Ishikawa (cell line): ENCODE measurements around the gene ATP6V1D.

Experiments
- CEBPB ChIP-seq: IDR thresholded peaks from 2 replicates; pipeline ENCODE4 v1.6.1; 2012
- CREB1 ChIP-seq: IDR thresholded peaks from 2 replicates; pipeline ENCODE4 v1.6.1; 2012; ENCODE audit warnings: low read depth
- EGR1 ChIP-seq: IDR thresholded peaks from 2 replicates; pipeline ENCODE4 v1.6.1; 2012
- EP300 ChIP-seq: IDR thresholded peaks from 2 replicates; pipeline ENCODE4 v1.6.1; 2012; ENCODE audit warnings: borderline replicate concordance
- FOXM1 ChIP-seq: IDR thresholded peaks from 2 replicates; pipeline ENCODE4 v1.6.1; 2012; ENCODE audit warnings: low read depth, borderline replicate concordance
- NFIC ChIP-seq: IDR thresholded peaks from 2 replicates; pipeline ENCODE4 v1.6.1; 2012
- RAD21 ChIP-seq: IDR thresholded peaks from 2 replicates; pipeline ENCODE4 v1.6.1; 2012; ENCODE audit warnings: low read depth
- TAF1 ChIP-seq: IDR thresholded peaks from 2 replicates; pipeline ENCODE4 v1.6.1; 2012; ENCODE audit warnings: low read depth, mild to moderate bottlenecking
- TCF12 ChIP-seq: IDR thresholded peaks from 2 replicates; pipeline ENCODE4 v1.6.1; 2012; ENCODE audit warnings: low read depth
- TEAD4 ChIP-seq: IDR thresholded peaks from 2 replicates; pipeline ENCODE4 v1.6.1; 2012
- USF1 ChIP-seq: IDR thresholded peaks from 2 replicates; pipeline ENCODE4 v1.6.1; 2012
- YY1 ChIP-seq: IDR thresholded peaks from 2 replicates; pipeline ENCODE4 v1.6.1; 2012; ENCODE audit warnings: low read depth
- ZBTB7A ChIP-seq: IDR thresholded peaks from 2 replicates; pipeline ENCODE4 v1.6.1; 2012; ENCODE audit warnings: low read depth
- TF ChIP-seq, protein P1 (sequence below): IDR thresholded peaks from 2 replicates; pipeline ENCODE4 v1.6.1; 2012
- TF ChIP-seq, protein P2 (sequence below): IDR thresholded peaks from 2 replicates; pipeline ENCODE4 v1.6.1; 2012; ENCODE audit warnings: low read depth, mild to moderate bottlenecking

ATP6V1D gene

DNA sequence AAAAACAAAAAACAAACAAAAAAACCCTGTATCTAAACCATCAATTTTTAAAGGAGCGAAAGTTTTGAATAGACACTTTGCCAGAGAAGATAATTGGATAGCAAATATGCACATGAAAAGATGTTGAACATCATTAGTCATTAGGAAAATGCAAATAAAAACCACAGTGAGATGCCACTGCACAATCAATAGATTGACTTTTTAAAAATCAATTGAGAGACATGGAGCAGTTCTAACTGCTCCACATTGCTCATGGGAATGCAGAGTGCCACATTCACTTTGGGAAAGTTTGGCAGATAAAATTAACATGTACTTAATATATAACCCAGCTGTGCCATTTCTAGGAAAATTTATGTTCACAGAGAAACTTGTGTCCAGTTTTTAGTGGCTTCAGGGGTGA is 13.2 kb upstream of the ATP6V1D start:
- no peak for TF ChIP-seq CEBPB
- TF ChIP-seq FOXM1, result no peak
- no peak for TF ChIP-seq YY1

DNA sequence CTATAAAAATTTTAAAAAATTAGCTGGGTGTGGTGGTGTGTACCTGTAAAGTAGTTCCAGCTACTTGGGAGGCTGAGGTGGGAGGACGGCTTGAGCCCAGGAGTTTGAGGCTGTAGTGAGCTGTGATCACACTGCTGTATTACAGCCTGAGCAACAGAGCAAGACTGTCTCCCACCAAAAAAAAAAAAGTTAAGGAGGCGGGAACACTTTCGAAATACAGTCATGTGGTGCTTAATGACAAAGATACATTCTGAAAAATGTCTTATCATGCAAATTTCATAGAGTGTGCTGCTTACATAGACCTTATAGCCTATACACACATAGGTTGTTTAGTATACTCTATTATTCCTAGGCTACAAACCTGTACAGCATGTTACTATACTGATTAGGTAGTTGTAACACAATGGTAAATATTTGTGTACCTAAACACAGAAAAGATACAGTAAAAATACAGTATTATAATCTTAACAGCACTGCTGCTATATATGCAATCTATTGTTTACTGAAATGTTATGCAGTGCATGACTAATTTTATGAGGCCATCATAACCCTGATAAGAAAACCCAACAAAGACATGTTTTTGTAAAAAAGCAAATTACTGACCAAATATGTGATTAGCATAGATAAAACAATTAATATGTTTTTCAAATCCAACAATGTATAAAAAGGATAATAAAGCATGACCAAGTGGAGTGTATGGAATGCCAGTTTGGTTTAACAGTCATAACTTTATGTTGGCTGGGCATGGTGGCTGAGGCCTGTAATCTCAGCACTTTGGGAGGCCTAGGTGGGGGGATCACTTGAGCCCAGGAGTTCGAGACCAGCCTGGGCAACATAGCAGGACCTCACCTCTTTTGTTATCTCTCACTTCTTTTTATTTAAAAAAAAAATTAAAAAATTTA is 11.9 kb upstream of the ATP6V1D start:
- TF ChIP-seq TCF12, result no peak
- TF ChIP-seq ZBTB7A, result no peak
- TF ChIP-seq EGR1, result no peak
- TF ChIP-seq, protein P1, sequence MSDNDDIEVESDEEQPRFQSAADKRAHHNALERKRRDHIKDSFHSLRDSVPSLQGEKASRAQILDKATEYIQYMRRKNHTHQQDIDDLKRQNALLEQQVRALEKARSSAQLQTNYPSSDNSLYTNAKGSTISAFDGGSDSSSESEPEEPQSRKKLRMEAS, result no peak
- TF ChIP-seq NFIC, result no peak
- TF ChIP-seq, protein P2, sequence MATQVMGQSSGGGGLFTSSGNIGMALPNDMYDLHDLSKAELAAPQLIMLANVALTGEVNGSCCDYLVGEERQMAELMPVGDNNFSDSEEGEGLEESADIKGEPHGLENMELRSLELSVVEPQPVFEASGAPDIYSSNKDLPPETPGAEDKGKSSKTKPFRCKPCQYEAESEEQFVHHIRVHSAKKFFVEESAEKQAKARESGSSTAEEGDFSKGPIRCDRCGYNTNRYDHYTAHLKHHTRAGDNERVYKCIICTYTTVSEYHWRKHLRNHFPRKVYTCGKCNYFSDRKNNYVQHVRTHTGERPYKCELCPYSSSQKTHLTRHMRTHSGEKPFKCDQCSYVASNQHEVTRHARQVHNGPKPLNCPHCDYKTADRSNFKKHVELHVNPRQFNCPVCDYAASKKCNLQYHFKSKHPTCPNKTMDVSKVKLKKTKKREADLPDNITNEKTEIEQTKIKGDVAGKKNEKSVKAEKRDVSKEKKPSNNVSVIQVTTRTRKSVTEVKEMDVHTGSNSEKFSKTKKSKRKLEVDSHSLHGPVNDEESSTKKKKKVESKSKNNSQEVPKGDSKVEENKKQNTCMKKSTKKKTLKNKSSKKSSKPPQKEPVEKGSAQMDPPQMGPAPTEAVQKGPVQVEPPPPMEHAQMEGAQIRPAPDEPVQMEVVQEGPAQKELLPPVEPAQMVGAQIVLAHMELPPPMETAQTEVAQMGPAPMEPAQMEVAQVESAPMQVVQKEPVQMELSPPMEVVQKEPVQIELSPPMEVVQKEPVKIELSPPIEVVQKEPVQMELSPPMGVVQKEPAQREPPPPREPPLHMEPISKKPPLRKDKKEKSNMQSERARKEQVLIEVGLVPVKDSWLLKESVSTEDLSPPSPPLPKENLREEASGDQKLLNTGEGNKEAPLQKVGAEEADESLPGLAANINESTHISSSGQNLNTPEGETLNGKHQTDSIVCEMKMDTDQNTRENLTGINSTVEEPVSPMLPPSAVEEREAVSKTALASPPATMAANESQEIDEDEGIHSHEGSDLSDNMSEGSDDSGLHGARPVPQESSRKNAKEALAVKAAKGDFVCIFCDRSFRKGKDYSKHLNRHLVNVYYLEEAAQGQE, result no peak
- no peak for TF ChIP-seq TAF1
- no peak for TF ChIP-seq FOXM1
- no peak for TF ChIP-seq USF1
- no peak for TF ChIP-seq CEBPB

- TF ChIP-seq ZBTB7A, result no peak
- TF ChIP-seq TCF12, result no peak
- TF ChIP-seq TAF1, result no peak
- TF ChIP-seq, protein P2, result no peak
- TF ChIP-seq NFIC, result no peak
- no peak for TF ChIP-seq CREB1
- TF ChIP-seq EGR1, result no peak
- TF ChIP-seq RAD21, result no peak
- TF ChIP-seq TEAD4, result no peak
- no peak for TF ChIP-seq EP300
- no peak for TF ChIP-seq FOXM1
- TF ChIP-seq, protein P1, result no peak
- TF ChIP-seq USF1, result no peak
- no peak for TF ChIP-seq CEBPB
- no peak for TF ChIP-seq YY1
Measured at GRCh38 chr14:67370830-67371229, 11.2 kb upstream of the ATP6V1D start.

GRCh38 chr14:67365476-67365875 is 5.9 kb upstream of the ATP6V1D start:
- TF ChIP-seq TCF12 (no peak), TEAD4 (no peak)

GRCh38 chr14:67360470-67361206 is 1.0 kb upstream of the ATP6V1D start:
- TF ChIP-seq, protein P1, result peak; percentile 3; the same call in 1 of the 2 replicates
- TF ChIP-seq, protein P2, result peak; percentile 59
- no peak for TF ChIP-seq EGR1
